HEK293 (cell line): ENCODE measurements around the gene ZNF699.

Source experiments
- CTCF ChIA-PET: fragments of 350-600 bp; formaldehyde crosslinking; extraction: SDS; loops from one replicate; lab custom pipeline; 2021; ENCODE audit warnings: antibody characterized with exemption; lab: Yijun Ruan, JAX
- POLR2A ChIA-PET: fragments of 300-600 bp; formaldehyde crosslinking; extraction: SDS; loops from one replicate; lab custom pipeline; 2020; ENCODE audit warnings: antibody characterized with exemption, inconsistent platforms; lab: Yijun Ruan, JAX
- H3K27ac ChIP-seq: fragments of 200-500 bp; sonication (Bioruptor generic); 2 replicates; pipeline ENCODE4 v1.5.1; 2014; ENCODE audit warnings: low read depth, low read length, control low read depth, inconsistent platforms; ENCODE audit errors: extremely low read depth
- H3K36me3 ChIP-seq, 2 experiments: fragments of 200-500 bp in 1 of 2; sonication (Bioruptor generic) in 1 of 2; 1 replicate in 1 of 2; 2 replicates in 1 of 2; pipeline ENCODE4 v1.5.1; 2014 to 2017; ENCODE audit warnings: inconsistent platforms in 2 of 2, low read length in 2 of 2; ENCODE audit not compliant: control insufficient read depth in 2 of 2, insufficient read depth in 1 of 2
- H3K4me1 ChIP-seq: fragments of 200-500 bp; sonication (Bioruptor generic); 2 replicates; pipeline ENCODE4 v1.5.1; 2014; ENCODE audit warnings: mild to moderate bottlenecking, low read length, inconsistent platforms; ENCODE audit not compliant: control insufficient read depth, insufficient read depth
- H3K4me3 ChIP-seq: 2 replicates; pipeline ENCODE4 v1.5.1; 2011; ENCODE audit warnings: low read depth, mild to moderate bottlenecking, control low read depth, low read length, moderate library complexity
- H3K9me3 ChIP-seq: fragments of 200-500 bp; sonication (Bioruptor generic); 2 replicates; pipeline ENCODE4 v1.5.1; 2014; ENCODE audit warnings: low read depth, low read length, inconsistent platforms; ENCODE audit not compliant: control insufficient read depth, insufficient read depth
- GLI4 ChIP-seq: fragments of 450-650 bp; formaldehyde crosslinking; IDR thresholded peaks from 2 replicates; pipeline ENCODE4 v1.5.1; 2016; ENCODE audit warnings: missing biosample characterization, missing genetic modification characterization
- IKZF3 ChIP-seq: fragments of 450-650 bp; IDR thresholded peaks from 2 replicates; pipeline ENCODE4 v1.5.0; 2018; ENCODE audit warnings: missing biosample characterization, mild to moderate bottlenecking, missing genetic modification characterization, moderate library complexity
- OSR2 ChIP-seq: fragments of 450-650 bp; formaldehyde crosslinking; IDR thresholded peaks from 2 replicates; pipeline ENCODE4 v1.5.1; 2016; ENCODE audit warnings: missing biosample characterization, missing genetic modification characterization
- PATZ1 ChIP-seq: fragments of 450-650 bp; formaldehyde crosslinking; IDR thresholded peaks from 2 replicates; pipeline ENCODE4 v1.5.1; 2016; ENCODE audit warnings: missing biosample characterization, missing genetic modification characterization
- PRDM1 ChIP-seq: fragments of 450-650 bp; formaldehyde crosslinking; IDR thresholded peaks from 2 replicates; pipeline ENCODE4; 2016; ENCODE audit warnings: missing biosample characterization, missing genetic modification characterization
- PRDM2 ChIP-seq: fragments of 450-650 bp; formaldehyde crosslinking; IDR thresholded peaks from 2 replicates; pipeline ENCODE4 v1.5.1; 2016; ENCODE audit warnings: missing biosample characterization, missing genetic modification characterization, borderline replicate concordance
- SETDB1 ChIP-seq: IDR thresholded peaks from one replicate; pipeline ENCODE4 v1.6.1; 2017; ENCODE audit warnings: mild to moderate bottlenecking, low read length, moderate library complexity, mixed read lengths; ENCODE audit not compliant: insufficient read length
- TCF7L2 ChIP-seq: IDR thresholded peaks from 2 replicates; pipeline ENCODE4 v1.6.1; 2011; ENCODE audit warnings: low read depth, mild to moderate bottlenecking, inconsistent platforms, low read length, moderate library complexity, borderline replicate concordance
- TSHZ1 ChIP-seq: fragments of 450-650 bp; formaldehyde crosslinking; IDR thresholded peaks from 2 replicates; pipeline ENCODE4 v1.5.1; 2016; ENCODE audit warnings: missing biosample characterization, missing genetic modification characterization, borderline replicate concordance
- ZBTB7A ChIP-seq: fragments of 450-650 bp; formaldehyde crosslinking; IDR thresholded peaks from 2 replicates; pipeline ENCODE4 v1.5.1; 2016; ENCODE audit warnings: low read depth, missing biosample characterization, missing genetic modification characterization
- ZFP37 ChIP-seq: fragments of 450-650 bp; formaldehyde crosslinking; IDR thresholded peaks from 2 replicates; pipeline ENCODE4 v1.5.1; 2016; ENCODE audit warnings: missing biosample characterization, missing genetic modification characterization
- ZNF148 ChIP-seq: fragments of 450-650 bp; formaldehyde crosslinking; IDR thresholded peaks from 2 replicates; pipeline ENCODE4 v1.5.0; 2017; ENCODE audit warnings: missing biosample characterization, missing genetic modification characterization, borderline replicate concordance
- ZNF169 ChIP-seq: fragments of 450-650 bp; formaldehyde crosslinking; IDR thresholded peaks from 2 replicates; pipeline ENCODE4 v1.5.1; 2016; ENCODE audit warnings: missing biosample characterization, missing genetic modification characterization
- ZNF184 ChIP-seq: fragments of 450-650 bp; IDR thresholded peaks from 2 replicates; pipeline ENCODE4 v1.5.1; 2018; ENCODE audit warnings: missing biosample characterization, mild to moderate bottlenecking, missing genetic modification characterization
- ZNF211 ChIP-seq: fragments of 450-650 bp; formaldehyde crosslinking; IDR thresholded peaks from 2 replicates; pipeline ENCODE4 v1.5.1; 2016; ENCODE audit warnings: low read depth, missing biosample characterization, missing genetic modification characterization
- ZNF223 ChIP-seq: fragments of 450-650 bp; formaldehyde crosslinking; IDR thresholded peaks from 2 replicates; pipeline ENCODE4 v1.5.1; 2016; ENCODE audit warnings: missing biosample characterization, missing genetic modification characterization
- ZNF24 ChIP-seq: fragments of 450-650 bp; formaldehyde crosslinking; IDR thresholded peaks from 2 replicates; pipeline ENCODE4 v1.5.1; 2016; ENCODE audit warnings: missing biosample characterization, missing genetic modification characterization
- ZNF248 ChIP-seq: fragments of 450-650 bp; formaldehyde crosslinking; IDR thresholded peaks from 2 replicates; pipeline ENCODE4 v1.5.1; 2017; ENCODE audit warnings: missing biosample characterization, missing genetic modification characterization
- ZNF280C ChIP-seq: fragments of 450-650 bp; formaldehyde crosslinking; IDR thresholded peaks from 2 replicates; pipeline ENCODE4 v1.5.1; 2016; ENCODE audit warnings: missing biosample characterization, missing genetic modification characterization
- ZNF596 ChIP-seq: fragments of 450-650 bp; IDR thresholded peaks from 2 replicates; pipeline ENCODE4 v1.5.0; 2018; ENCODE audit warnings: missing biosample characterization, mild to moderate bottlenecking, missing genetic modification characterization, moderate library complexity
- ZNF670 ChIP-seq: fragments of 450-650 bp; formaldehyde crosslinking; IDR thresholded peaks from 2 replicates; pipeline ENCODE4 v1.5.1; 2016; ENCODE audit warnings: missing biosample characterization, missing genetic modification characterization, low read depth
- ZSCAN23 ChIP-seq: fragments of 450-650 bp; formaldehyde crosslinking; IDR thresholded peaks from 2 replicates; pipeline ENCODE4 v1.5.1; 2016; ENCODE audit warnings: missing biosample characterization, missing genetic modification characterization

Gene ZNF699

GRCh38 chr19:9348253-9348652, 38.6 kb upstream of the ZNF699 start (continued):
- TF ChIP-seq TSHZ1 (tag by site-specific recombination) (no peak), PRDM1 (tag by site-specific recombination) (no peak), ZNF184 (tag by site-specific recombination) (no peak), TCF7L2 (no peak), ZNF223 (no peak), IKZF3 (no peak), ZNF211 (no peak), OSR2 (tag by site-specific recombination) (no peak), ZNF596 (tag by site-specific recombination) (no peak), SETDB1 (no peak)

GRCh38 chr19:9345005-9345404, 35.4 kb upstream of the ZNF699 start:
- Histone ChIP-seq H3K36me3 (peaks cover 4 to 40% of the 10 kb centered on the region in 2 experiments; a peak in 2 of 3 replicates), H3K9me3 (no peaks in the 10 kb centered on the region; the same call in none of the 2 replicates), H3K4me1 (no peaks in the 10 kb centered on the region), H3K27ac (no peak overlapping the region), H3K4me3 (no peak overlapping the region)
- POLR2A ChIA-PET: no interaction called here
- CTCF ChIA-PET: interaction anchor here (0.6 kb wide), 1 partner anchor 585 kb away, joined by 5 read pairs; no protein-coding TSS in a partner anchor
- no peak for TF ChIP-seq ZNF24 (tag by site-specific recombination)
- no peak for TF ChIP-seq ZNF280C (tag by site-specific recombination)
- no peak for TF ChIP-seq PATZ1 (tag by site-specific recombination)
- no peak for TF ChIP-seq PRDM2 (tag by site-specific recombination)
- TF ChIP-seq ZSCAN23 (tag by site-specific recombination): no peak
- TF ChIP-seq ZNF670 (tag by site-specific recombination): no peak
- no peak for TF ChIP-seq ZBTB7A (tag by site-specific recombination)
- TF ChIP-seq ZNF148 (tag by site-specific recombination): no peak
- no peak for TF ChIP-seq ZNF248 (tag by site-specific recombination)
- TF ChIP-seq GLI4 (tag by site-specific recombination): no peak
- no peak for TF ChIP-seq ZNF169 (tag by site-specific recombination)
- no peak for TF ChIP-seq ZFP37 (tag by site-specific recombination)
